ENCODE results near the gene GALNS.
"Not testable (repeated sequence)": the region's sequence is repeated elsewhere in the genome, so short reads cannot be mapped to it uniquely, and the experiment has no call there.

The GALNS gene

GRCh38 chr16:88837806-88838205 is 18.9 kb downstream of the GALNS start:
- DNase-seq (ENCODE audit: low read depth in 2 of 2) = no peak

- no peak for DNase-seq (ENCODE audit: low read depth in 2 of 2)
These were observed 20.0 kb downstream of the GALNS start for GRCh38 chr16:88836791-88837190.

DNA sequence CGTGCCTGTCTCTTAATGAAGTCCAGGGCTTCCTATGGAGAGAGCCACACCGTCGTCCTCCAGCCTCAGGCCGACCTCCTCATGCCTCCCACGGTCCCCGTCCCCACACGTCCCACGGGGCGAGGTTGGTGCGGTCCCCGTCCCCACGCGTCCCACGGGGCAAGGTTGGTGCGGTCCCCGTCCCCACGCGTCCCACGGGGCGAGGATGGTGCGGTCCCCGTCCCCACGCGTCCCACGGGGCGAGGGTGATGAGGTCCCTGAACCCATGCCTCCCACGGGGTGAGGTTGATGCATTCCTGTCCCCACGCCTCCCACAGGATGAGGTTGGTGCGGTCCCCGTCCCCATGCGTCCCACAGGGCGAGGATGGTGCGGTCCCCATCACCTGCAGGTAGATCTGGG is 20.9 kb downstream of the GALNS start:
- DNase-seq (ENCODE audit: low read depth in 2 of 2) = no peak

- DNase-seq (ENCODE audit: low read depth in 2 of 2) = no peak
These were observed 21.4 kb downstream of the GALNS start for GRCh38 chr16:88835383-88835782.

DNA sequence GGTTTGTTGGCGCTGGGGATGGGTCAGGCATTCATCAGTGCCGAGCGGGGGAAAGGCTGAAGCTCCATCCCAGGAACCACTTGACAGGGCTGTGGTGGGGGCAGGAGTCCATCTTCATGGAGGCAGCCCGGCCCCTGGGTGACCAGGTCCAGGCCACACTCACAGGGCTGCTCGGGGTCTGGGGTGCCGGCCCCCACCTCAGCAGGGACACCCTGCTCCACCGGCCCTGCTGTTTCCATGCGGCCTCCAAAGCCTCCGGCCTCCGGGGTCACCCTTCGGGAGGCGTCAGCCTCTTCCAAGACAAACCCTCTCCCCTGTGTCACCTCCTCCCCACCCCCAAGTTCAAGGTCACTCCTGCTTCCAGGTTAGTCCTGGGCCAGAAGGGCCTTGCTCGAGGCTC is 22.1 kb downstream of the GALNS start:
- DNase-seq (ENCODE audit: low read depth in 2 of 2) = no peak

- DNase-seq (ENCODE audit: low read depth in 2 of 2) = no peak
These were observed 23.7 kb downstream of the GALNS start for GRCh38 chr16:88833086-88833485.

- no peak for DNase-seq (ENCODE audit: low read depth in 2 of 2)
These were observed 24.9 kb downstream of the GALNS start for GRCh38 chr16:88831838-88832237.

- no peak for DNase-seq (ENCODE audit: low read depth in 2 of 2)
These were observed 26.0 kb downstream of the GALNS start for GRCh38 chr16:88830783-88831182.

- DNase-seq (ENCODE audit: low read depth in 2 of 2) = no peak
These were observed 26.5 kb downstream of the GALNS start for GRCh38 chr16:88830258-88830657.

DNA sequence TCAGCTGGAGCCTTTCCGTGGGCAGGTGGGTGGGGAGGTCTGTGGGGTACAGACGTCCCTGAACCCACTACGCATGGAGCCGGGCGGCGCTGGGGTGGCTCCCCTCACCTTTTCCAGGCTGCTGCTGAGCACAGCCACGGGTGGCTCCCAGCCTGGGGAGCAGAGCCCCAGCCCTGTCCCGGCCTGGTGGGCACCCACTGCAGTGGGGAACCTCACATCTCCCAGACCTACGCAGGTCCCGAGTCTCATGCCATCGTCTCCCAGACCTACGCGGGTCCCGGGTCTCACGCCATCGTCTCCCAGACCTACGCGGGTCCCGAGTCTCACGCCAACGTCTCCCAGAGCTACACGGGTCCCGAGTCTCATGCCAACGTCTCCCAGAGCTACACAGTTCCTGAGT is 28.0 kb downstream of the GALNS start:
- no peak for DNase-seq (ENCODE audit: low read depth in 2 of 2)

GRCh38 chr16:88827727-88828126 is 29.0 kb downstream of the GALNS start:
- no peak for DNase-seq (ENCODE audit: low read depth in 2 of 2)

DNA sequence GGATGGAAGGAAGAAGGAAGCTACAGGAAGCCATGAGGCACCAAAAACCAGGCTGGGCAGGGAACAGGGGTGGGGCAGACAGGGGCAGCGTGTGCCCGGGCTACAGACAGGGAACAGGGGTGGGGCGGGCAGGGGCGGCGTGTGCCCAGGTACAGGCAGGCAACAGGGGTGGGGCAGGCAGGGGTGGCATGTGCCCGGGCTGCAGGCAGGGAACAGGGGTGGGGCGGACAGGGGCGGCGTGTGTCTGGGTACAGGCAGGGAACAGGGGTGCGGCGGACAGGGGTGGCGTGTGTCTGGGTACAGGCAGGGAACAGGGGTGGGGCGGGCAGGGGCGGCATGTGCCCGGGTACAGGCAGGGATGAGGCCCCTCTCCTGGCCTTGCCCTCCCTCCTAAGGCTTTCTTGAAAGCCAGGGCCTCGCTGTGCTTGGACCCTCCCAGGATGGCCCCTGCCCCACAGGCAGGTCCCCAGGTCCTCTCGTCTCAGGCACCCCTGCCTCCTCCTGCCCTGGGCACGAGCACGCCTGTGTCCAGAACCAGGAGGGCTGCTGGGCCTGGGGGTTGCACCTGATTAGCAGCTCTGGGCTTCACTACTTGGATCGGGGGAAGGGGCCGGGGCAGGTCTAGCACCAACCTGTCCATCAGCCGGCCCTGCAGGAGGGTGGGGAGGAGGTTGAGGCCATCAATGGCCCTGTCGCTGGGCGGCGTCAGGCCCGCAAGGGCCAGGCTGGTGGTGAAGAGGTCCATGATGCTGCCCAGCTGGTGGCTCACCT is 30.5 kb downstream of the GALNS start:
- no peak for DNase-seq (ENCODE audit: low read depth in 2 of 2)

GRCh38 chr16:88825146-88825545 is 31.6 kb downstream of the GALNS start:
- no peak for DNase-seq (ENCODE audit: low read depth in 2 of 2)

DNA sequence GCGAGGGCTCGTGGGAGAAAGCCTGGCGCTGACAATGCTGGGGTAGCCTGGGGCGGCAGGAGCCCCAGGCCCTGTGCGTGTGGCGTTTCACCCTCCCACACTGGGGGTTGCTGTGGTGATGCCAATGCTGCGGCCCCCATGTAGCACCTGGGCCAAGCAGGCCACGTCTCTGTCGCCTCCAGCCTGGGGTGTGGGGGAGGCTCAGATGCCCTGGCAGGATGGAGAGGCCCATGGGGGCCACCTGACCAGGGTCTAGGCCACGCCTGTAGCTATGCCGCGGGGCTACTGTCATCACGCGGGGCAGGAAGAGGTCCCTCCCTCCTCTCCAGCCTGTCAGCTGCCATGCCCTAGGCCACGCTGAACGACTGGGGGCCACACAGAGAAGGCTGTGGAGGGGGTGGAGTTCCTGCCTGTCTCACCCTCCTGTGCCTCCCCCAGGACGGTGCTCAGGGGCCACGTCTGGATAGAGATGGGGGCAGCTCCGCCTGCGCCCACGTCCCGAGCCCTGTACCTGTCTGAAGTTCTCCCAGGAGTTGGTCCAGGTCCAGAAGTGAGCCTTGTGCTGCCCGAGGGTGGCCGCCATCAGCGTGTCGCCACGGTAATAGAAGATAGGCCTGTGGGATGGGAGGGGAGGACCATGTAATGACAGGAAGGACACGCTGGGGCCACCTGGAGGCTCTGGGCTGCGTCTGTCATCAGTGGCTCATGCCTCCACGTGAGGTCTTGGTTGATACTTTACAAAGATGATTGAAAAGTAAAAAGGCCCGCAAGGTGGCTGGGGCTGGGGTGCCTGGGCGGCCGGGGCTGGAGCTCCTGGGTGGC is 32.3 kb downstream of the GALNS start:
- DNase-seq (ENCODE audit: low read depth in 2 of 2) = no peak

DNA sequence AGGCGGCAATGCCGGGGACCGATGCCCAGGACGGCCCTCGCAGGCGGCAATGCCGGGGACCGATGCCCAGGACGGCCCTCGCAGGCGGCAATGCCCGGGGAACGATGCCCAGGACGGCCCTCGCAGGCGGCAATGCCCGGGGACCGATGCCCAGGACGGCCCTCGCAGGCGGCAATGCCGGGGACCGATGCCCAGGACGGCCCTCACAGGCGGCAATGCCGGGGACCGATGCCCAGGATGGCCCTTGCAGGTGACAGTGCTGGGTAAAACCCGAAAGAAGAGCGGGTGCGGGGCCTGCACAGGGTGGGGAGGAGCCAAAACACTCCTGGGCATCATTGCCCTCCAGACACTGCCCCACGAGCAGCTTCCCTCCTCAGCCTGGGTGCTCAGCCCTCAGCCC is 33.1 kb downstream of the GALNS start:
- not testable (repeated sequence) for DNase-seq (ENCODE audit: low read depth in 2 of 2)

DNA sequence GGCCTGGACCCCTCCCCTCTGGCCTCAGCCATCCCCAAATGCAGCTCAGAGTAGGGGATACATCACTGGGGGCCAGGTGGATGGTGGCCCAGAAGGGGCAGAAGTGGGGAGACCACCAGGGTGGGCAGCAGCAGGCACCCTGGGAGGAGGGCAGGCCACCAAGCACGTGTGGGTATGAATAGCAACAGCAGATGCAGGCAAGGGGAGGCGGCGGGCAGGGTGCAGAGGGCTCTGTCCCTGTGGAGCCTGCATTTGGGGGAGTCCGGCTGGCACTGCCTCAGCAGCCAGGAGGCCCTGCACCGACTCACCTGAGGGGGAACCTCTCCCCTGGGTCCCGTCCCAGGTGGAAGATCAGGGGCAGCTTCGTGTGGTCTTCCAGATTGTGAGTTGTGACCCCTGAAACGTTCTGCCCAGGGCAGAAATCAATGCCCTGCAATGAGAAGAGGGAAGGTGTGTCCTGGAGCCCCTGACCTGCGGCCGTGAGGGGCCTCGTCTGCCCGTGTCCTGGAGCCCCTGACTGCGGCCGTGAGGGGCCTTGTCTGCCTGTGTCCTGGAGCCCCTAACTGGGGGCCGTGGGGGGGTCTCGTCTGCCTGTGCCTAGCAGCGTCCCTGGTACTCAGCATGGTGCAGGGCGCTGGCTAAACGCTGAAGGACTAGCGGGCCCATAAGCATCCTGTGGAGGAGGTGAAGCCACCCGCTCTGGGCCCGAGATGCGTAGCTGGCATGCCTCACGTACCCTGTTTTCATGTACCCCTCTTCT is 34.3 kb downstream of the GALNS start:
- DNase-seq (ENCODE audit: low read depth in 2 of 2) = no peak

- DNase-seq (ENCODE audit: low read depth in 2 of 2) = no peak
These were observed 35.4 kb downstream of the GALNS start for GRCh38 chr16:88821168-88821850.

DNA sequence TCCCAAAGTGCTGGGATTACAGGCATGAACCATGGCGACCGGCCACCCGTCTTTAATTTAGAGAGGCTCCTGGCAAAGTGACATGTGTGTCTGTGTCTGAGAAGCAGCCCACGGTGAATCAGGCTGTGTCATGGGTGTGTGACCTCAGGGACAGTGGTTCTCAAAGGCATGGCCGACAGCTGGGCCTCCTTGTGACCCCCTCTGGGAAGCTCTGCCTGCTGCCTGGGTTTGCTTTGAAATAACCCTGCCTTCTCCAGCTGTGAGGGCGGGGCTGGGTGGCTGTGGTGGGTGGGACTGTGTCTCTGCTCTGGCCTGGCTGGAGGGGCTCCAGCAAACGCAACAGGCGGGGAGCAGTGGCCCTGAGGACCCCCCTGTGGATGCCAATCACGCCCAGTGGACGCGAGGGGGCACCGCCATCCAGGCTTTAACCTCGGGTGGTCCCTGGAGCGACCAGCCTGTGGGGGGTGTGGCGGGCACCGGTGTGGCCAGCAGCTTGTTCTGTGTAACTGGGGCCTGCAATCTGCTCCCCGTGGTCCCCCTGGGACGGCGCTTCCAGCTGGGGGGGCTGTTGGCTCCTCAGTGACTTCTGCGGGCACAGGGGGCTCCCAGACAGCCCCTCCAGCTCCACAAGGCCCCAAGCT is 36.2 kb downstream of the GALNS start:
- DNase-seq (ENCODE audit: low read depth in 2 of 2) = no peak

GRCh38 chr16:88819126-88819525 is 37.6 kb downstream of the GALNS start:
- no peak for DNase-seq (ENCODE audit: low read depth in 2 of 2)

DNA sequence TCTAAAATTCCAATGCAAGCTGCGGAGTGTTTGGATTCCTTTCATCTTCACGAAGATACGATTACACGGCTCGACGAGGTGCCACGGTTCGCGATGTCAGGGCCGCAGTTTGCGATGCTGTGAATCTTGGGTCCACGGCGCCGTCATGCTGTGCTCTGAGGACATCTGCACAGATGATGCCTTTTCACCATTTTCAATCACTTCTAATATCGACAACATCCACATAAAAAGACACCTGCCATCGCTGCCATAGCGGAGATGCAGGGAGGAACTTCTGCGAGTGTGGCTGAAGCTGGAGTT is 38.2 kb downstream of the GALNS start:
- no peak for DNase-seq (ENCODE audit: low read depth in 2 of 2)

GRCh38 chr16:88817785-88818574 is 38.8 kb downstream of the GALNS start:
- no peak for DNase-seq (ENCODE audit: low read depth in 2 of 2)
